ENCODE measurements around the gene SFRP5.
A peak's percentile ranks its signal among the peaks of the same experiment; 100 is the strongest.

SFRP5 gene

GRCh38 chr10:97771913-97772823, at the start of gene SFRP5:
SFRP5 (minus strand) TSS chr10:97771999; CDS start chr10:97771833, 166 bp downstream.
- peak within 1 kb of the TSS; percentile 44 for H3K4me3 Mint-ChIP-seq
- no peaks in the 10 kb centered on the region for H3K36me3 Mint-ChIP-seq (ENCODE audit: low read depth)
- peaks cover 2% of the 10 kb centered on the region for H3K4me1 Mint-ChIP-seq (ENCODE audit: low read depth)
- no peaks in the 10 kb centered on the region for H3K9me3 Mint-ChIP-seq
- DNase-seq (ENCODE audit: low spot score) = no peak
- H3K27ac Mint-ChIP-seq = no peak within 1 kb of the TSS
- H3K27me3 Mint-ChIP-seq (ENCODE audit: low read depth) = peaks cover 46% of the 10 kb centered on the region

- H3K27me3 Mint-ChIP-seq (ENCODE audit: low read depth) = peaks cover 5% of the 10 kb centered on the region
- H3K4me1 Mint-ChIP-seq (ENCODE audit: low read depth) = no peaks in the 10 kb centered on the region
- H3K4me3 Mint-ChIP-seq = no peak overlapping the region
- no peak for DNase-seq (ENCODE audit: low spot score)
- H3K36me3 Mint-ChIP-seq (ENCODE audit: low read depth) = no peaks in the 10 kb centered on the region
- H3K27ac Mint-ChIP-seq = no peak overlapping the region
- H3K9me3 Mint-ChIP-seq = no peaks in the 10 kb centered on the region
Observed at GRCh38 chr10:97820096-97820704, 48.4 kb upstream of the SFRP5 start.

GRCh38 chr10:97818572-97818971, 46.8 kb upstream of the SFRP5 start:
- no peaks in the 10 kb centered on the region for H3K36me3 Mint-ChIP-seq (ENCODE audit: low read depth)
- peaks cover 5% of the 10 kb centered on the region for H3K27me3 Mint-ChIP-seq (ENCODE audit: low read depth)
- H3K9me3 Mint-ChIP-seq = no peaks in the 10 kb centered on the region
- H3K4me1 Mint-ChIP-seq (ENCODE audit: low read depth) = no peaks in the 10 kb centered on the region
- H3K4me3 Mint-ChIP-seq = no peak overlapping the region
- H3K27ac Mint-ChIP-seq = no peak overlapping the region
- no peak for DNase-seq (ENCODE audit: low spot score)

GRCh38 chr10:97816609-97817008, 44.8 kb upstream of the SFRP5 start:
- no peaks in the 10 kb centered on the region for H3K9me3 Mint-ChIP-seq
- DNase-seq (ENCODE audit: low spot score) = no peak
- H3K4me1 Mint-ChIP-seq (ENCODE audit: low read depth) = no peaks in the 10 kb centered on the region
- no peak overlapping the region for H3K4me3 Mint-ChIP-seq
- no peaks in the 10 kb centered on the region for H3K36me3 Mint-ChIP-seq (ENCODE audit: low read depth)
- no peak overlapping the region for H3K27ac Mint-ChIP-seq
- peaks cover 5% of the 10 kb centered on the region for H3K27me3 Mint-ChIP-seq (ENCODE audit: low read depth)

GRCh38 chr10:97814996-97815395, 43.2 kb upstream of the SFRP5 start:
- H3K9me3 Mint-ChIP-seq = no peaks in the 10 kb centered on the region
- peaks cover 5% of the 10 kb centered on the region for H3K27me3 Mint-ChIP-seq (ENCODE audit: low read depth)
- DNase-seq (ENCODE audit: low spot score) = no peak
- H3K36me3 Mint-ChIP-seq (ENCODE audit: low read depth) = no peaks in the 10 kb centered on the region
- no peak overlapping the region for H3K27ac Mint-ChIP-seq
- H3K4me1 Mint-ChIP-seq (ENCODE audit: low read depth) = no peaks in the 10 kb centered on the region
- H3K4me3 Mint-ChIP-seq = no peak overlapping the region

- DNase-seq (ENCODE audit: low spot score) = no peak
- no peaks in the 10 kb centered on the region for H3K36me3 Mint-ChIP-seq (ENCODE audit: low read depth)
- no peaks in the 10 kb centered on the region for H3K9me3 Mint-ChIP-seq
- no peaks in the 10 kb centered on the region for H3K27me3 Mint-ChIP-seq (ENCODE audit: low read depth)
- H3K27ac Mint-ChIP-seq = no peak overlapping the region
- H3K4me1 Mint-ChIP-seq (ENCODE audit: low read depth) = no peaks in the 10 kb centered on the region
- H3K4me3 Mint-ChIP-seq = no peak overlapping the region
Observed at GRCh38 chr10:97813311-97813710, 41.5 kb upstream of the SFRP5 start.

- H3K4me1 Mint-ChIP-seq (ENCODE audit: low read depth) = no peaks in the 10 kb centered on the region
- no peak for DNase-seq (ENCODE audit: low spot score)
- no peaks in the 10 kb centered on the region for H3K27me3 Mint-ChIP-seq (ENCODE audit: low read depth)
- H3K4me3 Mint-ChIP-seq = no peak overlapping the region
- no peaks in the 10 kb centered on the region for H3K36me3 Mint-ChIP-seq (ENCODE audit: low read depth)
- H3K27ac Mint-ChIP-seq = no peak overlapping the region
- no peaks in the 10 kb centered on the region for H3K9me3 Mint-ChIP-seq
Observed at GRCh38 chr10:97812696-97813095, 40.9 kb upstream of the SFRP5 start.

- Mint-ChIP-seq H3K27me3 (ENCODE audit: low read depth) (no peaks in the 10 kb centered on the region), H3K4me1 (ENCODE audit: low read depth) (no peaks in the 10 kb centered on the region), H3K27ac (no peak overlapping the region), H3K9me3 (no peaks in the 10 kb centered on the region), H3K36me3 (ENCODE audit: low read depth) (no peaks in the 10 kb centered on the region), H3K4me3 (no peak overlapping the region)
- DNase-seq (ENCODE audit: low spot score) = no peak
Observed at GRCh38 chr10:97811958-97812357, 40.2 kb upstream of the SFRP5 start.

GRCh38 chr10:97810446-97810845, 38.6 kb upstream of the SFRP5 start:
- no peaks in the 10 kb centered on the region for H3K27me3 Mint-ChIP-seq (ENCODE audit: low read depth)
- no peaks in the 10 kb centered on the region for H3K36me3 Mint-ChIP-seq (ENCODE audit: low read depth)
- H3K4me1 Mint-ChIP-seq (ENCODE audit: low read depth) = no peaks in the 10 kb centered on the region
- no peak overlapping the region for H3K4me3 Mint-ChIP-seq
- no peak for DNase-seq (ENCODE audit: low spot score)
- no peak overlapping the region for H3K27ac Mint-ChIP-seq
- no peaks in the 10 kb centered on the region for H3K9me3 Mint-ChIP-seq

- no peaks in the 10 kb centered on the region for H3K4me1 Mint-ChIP-seq (ENCODE audit: low read depth)
- no peak overlapping the region for H3K27ac Mint-ChIP-seq
- no peaks in the 10 kb centered on the region for H3K9me3 Mint-ChIP-seq
- H3K36me3 Mint-ChIP-seq (ENCODE audit: low read depth) = no peaks in the 10 kb centered on the region
- H3K4me3 Mint-ChIP-seq = no peak overlapping the region
- DNase-seq (ENCODE audit: low spot score) = no peak
- H3K27me3 Mint-ChIP-seq (ENCODE audit: low read depth) = no peaks in the 10 kb centered on the region
Observed at GRCh38 chr10:97805949-97806348, 34.1 kb upstream of the SFRP5 start.

GRCh38 chr10:97805096-97805884, 33.5 kb upstream of the SFRP5 start:
- H3K9me3 Mint-ChIP-seq = no peaks in the 10 kb centered on the region
- H3K36me3 Mint-ChIP-seq (ENCODE audit: low read depth) = no peaks in the 10 kb centered on the region
- no peak overlapping the region for H3K4me3 Mint-ChIP-seq
- H3K4me1 Mint-ChIP-seq (ENCODE audit: low read depth) = no peaks in the 10 kb centered on the region
- no peak overlapping the region for H3K27ac Mint-ChIP-seq
- no peak for DNase-seq (ENCODE audit: low spot score)
- no peaks in the 10 kb centered on the region for H3K27me3 Mint-ChIP-seq (ENCODE audit: low read depth)

- no peak for DNase-seq (ENCODE audit: low spot score)
- no peak overlapping the region for H3K27ac Mint-ChIP-seq
- peaks cover 7% of the 10 kb centered on the region for H3K36me3 Mint-ChIP-seq (ENCODE audit: low read depth)
- H3K9me3 Mint-ChIP-seq = peaks cover 21% of the 10 kb centered on the region
- peaks cover 8% of the 10 kb centered on the region for H3K4me1 Mint-ChIP-seq (ENCODE audit: low read depth)
- H3K27me3 Mint-ChIP-seq (ENCODE audit: low read depth) = peaks cover 5% of the 10 kb centered on the region
- H3K4me3 Mint-ChIP-seq = no peak overlapping the region
Observed at GRCh38 chr10:97801422-97801821, 29.6 kb upstream of the SFRP5 start.

GRCh38 chr10:97800474-97800873, 28.7 kb upstream of the SFRP5 start:
- H3K9me3 Mint-ChIP-seq = peaks cover 23% of the 10 kb centered on the region
- H3K27me3 Mint-ChIP-seq (ENCODE audit: low read depth) = peaks cover 5% of the 10 kb centered on the region
- H3K4me1 Mint-ChIP-seq (ENCODE audit: low read depth) = peaks cover 16% of the 10 kb centered on the region
- H3K27ac Mint-ChIP-seq = no peak overlapping the region
- H3K4me3 Mint-ChIP-seq = no peak overlapping the region
- no peak for DNase-seq (ENCODE audit: low spot score)
- H3K36me3 Mint-ChIP-seq (ENCODE audit: low read depth) = peaks cover 7% of the 10 kb centered on the region

All from T-helper 2 cell treated with Interferon-gamma antibody and Interleukin-4, amounts not matched to agents 5 μg/mL and 100 μg/mL, for 36 hours (primary cell).